Left forelimb (tissue), 1 donor: Measurements from ENCODE around the gene CORO1C.

Experiments
- DNase-seq: peaks from one replicate; pipeline ENCODE4 v3.0.0-alpha.2; 2018; ENCODE audit warnings: low spot score

Gene CORO1C

GRCh38 chr12:108647585-108648287 is 83.6 kb downstream of the CORO1C start:
- no peak for DNase-seq

GRCh38 chr12:108646600-108647579 is 84.4 kb downstream of the CORO1C start:
- DNase-seq: no peak

GRCh38 chr12:108645686-108646599 is 85.4 kb downstream of the CORO1C start:
- DNase-seq: no peak

GRCh38 chr12:108644811-108645120 is 86.6 kb downstream of the CORO1C start:
- DNase-seq: no peak

- no peak for DNase-seq
Observed at GRCh38 chr12:108643941-108644810, 87.1 kb downstream of the CORO1C start.

- no peak for DNase-seq
Observed at GRCh38 chr12:108642899-108643654, 88.2 kb downstream of the CORO1C start.

- DNase-seq: no peak
Observed at GRCh38 chr12:108642269-108642870, 88.9 kb downstream of the CORO1C start.

- DNase-seq: no peak
Observed at GRCh38 chr12:108641446-108642268, 89.7 kb downstream of the CORO1C start.

GRCh38 chr12:108640802-108641445 is 90.4 kb downstream of the CORO1C start:
- no peak for DNase-seq

GRCh38 chr12:108638997-108639822 is 92.1 kb downstream of the CORO1C start:
- peak; percentile 38 for DNase-seq

GRCh38 chr12:108638141-108638827 is 93.0 kb downstream of the CORO1C start:
- peak; percentile 73 for DNase-seq

- DNase-seq: peak; percentile 53
Observed at GRCh38 chr12:108637222-108637971, 93.9 kb downstream of the CORO1C start.

- DNase-seq: no peak
Observed at GRCh38 chr12:108635997-108636808, 95.1 kb downstream of the CORO1C start.

GRCh38 chr12:108635201-108635996 is 95.9 kb downstream of the CORO1C start:
- peak; percentile 57 for DNase-seq

- DNase-seq: peak; percentile 55
Observed at GRCh38 chr12:108634341-108634751, 97.0 kb downstream of the CORO1C start.
